HG03442 (cell line): ENCODE data around the gene NLRP7.
"Not testable (repeated sequence)": the region's sequence is repeated elsewhere in the genome, so short reads cannot be mapped to it uniquely, and the experiment has no call there.

Experiments used
- ATAC-seq: cut with Tn5 transposase; IDR thresholded peaks from one replicate; pipeline ENCODE4 v1.9.1; 2021; ENCODE audit warnings: mild to moderate bottlenecking, moderate library complexity; ENCODE audit not compliant: unreplicated experiment

Gene NLRP7

DNA sequence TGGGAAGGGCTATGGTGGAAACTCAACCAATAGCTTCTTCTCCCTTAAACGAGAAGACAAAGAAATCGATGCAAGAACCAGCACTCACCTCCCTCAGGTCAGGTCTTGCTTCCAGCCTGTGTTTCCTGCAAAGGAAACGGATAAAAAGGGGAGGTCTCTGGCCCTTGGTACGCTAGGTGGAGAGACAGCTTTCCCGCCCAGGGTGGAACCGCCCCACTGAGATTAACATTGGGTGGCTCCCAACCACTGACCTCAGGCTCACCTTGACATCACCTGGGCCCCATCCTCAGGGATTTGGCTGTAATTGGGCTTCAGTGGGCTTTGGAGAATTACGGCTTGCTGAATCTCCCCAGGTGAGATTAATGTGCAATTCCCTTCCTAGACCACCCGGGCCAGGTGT lies at the start of gene NLRP7:
Gene NLRP7, minus strand, starts transcription at position 150 of the 400 bp plus-strand sequence.
- ATAC-seq, result no peak

DNA sequence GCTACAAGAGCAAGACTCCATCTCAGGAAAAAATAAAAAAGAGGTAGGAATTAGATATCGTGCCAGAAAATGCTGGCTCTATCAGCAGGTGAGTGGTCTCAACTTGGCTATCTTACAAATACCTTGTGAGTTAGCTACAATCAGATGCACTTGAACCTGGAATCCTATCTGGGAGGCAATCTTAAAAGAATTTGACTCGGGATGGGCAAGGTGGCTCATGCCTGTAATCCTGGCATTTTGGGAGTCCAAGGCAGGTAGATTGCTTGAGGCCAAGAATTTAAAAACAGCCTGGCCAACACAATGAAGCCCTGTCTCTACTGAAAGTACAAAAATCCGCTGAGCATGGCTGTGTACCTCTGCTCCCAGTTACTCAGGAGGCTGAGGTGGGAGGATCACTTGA lies 48.2 kb upstream of the NLRP7 start:
- no peak for ATAC-seq

DNA sequence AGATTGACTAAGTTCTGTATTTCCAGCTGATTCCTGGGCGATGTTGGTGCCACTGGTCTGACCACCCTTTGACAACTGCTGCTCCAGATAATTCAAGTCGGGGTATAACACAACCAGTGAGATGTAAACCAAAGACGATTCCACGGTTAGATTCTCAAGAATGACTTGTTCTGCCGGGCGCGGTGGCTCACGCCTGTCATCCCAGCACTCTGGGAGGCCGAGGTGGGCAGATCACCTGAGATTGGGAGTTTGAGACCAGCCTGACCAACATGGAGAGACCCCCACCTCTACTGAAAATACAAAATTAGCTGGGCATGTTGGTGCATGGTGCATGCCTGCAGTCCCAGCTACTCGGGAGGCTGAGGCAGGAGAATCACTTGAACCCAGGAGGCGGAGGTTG lies 42.2 kb upstream of the NLRP7 start:
- not testable (repeated sequence) for ATAC-seq

DNA sequence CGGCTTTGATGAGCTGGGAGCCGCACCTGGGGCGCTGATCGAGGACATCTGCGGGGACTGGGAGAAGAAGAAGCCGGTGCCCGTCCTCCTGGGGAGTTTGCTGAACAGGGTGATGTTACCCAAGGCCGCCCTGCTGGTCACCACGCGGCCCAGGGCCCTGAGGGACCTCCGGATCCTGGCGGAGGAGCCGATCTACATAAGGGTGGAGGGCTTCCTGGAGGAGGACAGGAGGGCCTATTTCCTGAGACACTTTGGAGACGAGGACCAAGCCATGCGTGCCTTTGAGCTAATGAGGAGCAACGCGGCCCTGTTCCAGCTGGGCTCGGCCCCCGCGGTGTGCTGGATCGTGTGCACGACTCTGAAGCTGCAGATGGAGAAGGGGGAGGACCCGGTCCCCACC lies 35.2 kb upstream of the NLRP7 start:
- not testable (repeated sequence) for ATAC-seq

DNA sequence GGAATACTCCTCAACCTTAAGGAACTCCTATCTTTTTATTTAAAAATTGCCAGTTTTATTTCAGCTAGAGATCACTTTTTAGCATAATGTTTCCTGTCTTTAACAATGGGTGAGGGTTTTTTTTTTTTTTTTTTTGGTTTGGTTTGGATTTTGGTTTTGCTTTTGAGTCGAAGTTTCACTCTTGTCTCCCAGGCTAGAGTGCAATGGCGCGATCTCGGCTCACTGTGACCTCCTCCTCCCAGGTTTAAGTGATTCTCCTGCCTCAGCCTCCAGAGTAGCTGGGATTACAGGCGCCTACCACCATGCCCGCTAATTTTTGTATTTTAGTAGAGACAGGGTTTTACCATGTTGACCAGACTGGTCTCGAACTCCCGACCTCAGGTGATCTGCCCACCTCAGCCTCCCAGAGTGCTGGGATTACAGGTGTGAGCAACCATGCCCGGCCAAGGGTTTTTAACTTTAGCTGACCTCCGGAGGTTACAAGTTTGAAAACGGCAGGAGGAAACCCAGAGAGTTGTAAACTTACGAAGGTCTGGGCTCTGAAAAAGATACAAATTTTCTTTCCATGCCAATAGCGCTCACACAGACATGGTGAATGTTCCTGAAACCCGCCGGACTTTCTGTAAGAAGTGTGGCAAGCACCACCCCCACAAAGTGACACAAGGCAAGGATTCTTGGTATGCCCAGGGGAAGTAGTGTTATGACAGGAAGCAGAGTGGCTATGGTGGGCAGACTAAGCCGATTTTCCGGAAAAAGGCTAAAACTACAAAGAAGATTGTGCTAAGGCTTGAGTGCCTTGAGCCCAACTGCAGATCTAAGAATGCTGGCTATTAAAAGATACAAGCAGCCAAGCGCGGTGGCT lies 26.1 kb upstream of the NLRP7 start:
- not testable (repeated sequence) for ATAC-seq

DNA sequence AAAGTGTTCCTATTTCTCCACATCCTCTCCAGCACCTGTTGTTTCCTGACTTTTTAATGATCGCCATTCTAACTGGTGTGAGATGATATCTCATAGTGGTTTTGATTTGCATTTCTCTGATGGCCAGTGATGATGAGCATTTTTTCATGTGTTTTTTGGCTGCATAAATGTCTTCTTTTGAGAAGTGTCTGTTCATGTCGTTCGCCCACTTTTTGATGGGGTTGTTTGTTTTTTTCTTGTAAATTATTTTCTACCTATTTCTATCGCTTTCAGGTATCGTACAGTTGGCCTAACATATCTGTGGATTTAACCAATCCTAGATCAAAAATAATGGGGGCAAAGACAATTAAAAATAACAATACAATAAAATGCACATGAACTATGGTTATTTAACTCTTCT lies 24.1 kb upstream of the NLRP7 start:
- not testable (repeated sequence) for ATAC-seq

DNA sequence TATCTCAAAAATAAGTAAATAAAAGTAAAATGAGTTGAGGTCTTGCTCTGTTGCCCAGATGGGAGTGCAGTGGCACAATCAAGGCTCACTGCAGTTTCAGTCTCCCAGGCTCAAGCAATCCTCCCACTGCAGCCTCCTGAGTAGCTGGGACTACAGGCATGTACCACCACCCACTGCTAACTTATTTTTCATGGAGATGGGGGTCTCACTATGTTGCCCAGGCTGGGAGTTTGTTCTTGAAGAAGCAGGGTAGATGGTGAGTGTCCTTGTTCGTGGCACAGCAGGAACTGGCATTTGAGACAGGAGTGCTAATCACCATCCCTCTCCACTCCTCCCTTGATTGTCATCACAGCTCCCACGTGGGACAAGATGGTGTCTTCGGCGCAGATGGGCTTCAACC lies 22.3 kb upstream of the NLRP7 start:
- no peak for ATAC-seq

DNA sequence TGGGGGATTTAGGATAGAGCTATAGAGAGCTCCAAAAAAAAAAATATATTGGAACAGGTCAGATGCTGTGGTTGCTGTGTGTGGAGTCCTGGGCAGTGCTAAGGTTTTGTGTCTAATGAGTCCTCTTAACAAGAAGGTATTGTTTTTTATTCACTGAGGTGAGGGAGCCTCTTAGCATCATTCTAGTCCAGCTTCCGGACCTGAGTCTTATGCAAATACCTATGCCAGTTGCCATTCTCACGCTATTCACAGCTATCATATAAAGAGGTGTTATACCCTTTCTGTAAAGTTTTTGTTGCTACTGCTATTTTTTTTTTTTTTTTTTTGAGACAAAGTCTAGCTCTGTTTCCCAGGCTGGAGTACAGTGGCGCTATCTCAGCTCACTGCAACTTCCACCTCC lies 20.3 kb upstream of the NLRP7 start:
- no peak for ATAC-seq

DNA sequence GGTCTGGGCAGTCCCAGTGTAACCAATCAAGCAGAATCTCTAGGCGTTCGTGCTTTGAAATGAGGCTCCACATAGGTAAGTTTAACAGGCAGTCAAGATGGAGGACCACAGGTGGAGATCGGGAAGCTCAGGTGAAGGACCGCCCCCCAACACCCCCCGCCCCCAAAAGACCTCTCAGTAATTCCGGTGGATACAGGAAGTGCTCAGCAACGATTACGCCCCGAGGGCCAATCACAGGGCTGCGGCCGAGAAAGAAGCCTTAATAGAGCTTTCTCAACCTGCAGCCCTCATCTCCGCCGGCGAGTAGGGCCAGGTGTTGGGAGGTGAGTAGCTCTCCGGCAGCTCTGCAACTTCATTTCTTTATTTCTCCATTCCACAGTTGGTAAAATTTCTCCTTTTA lies 17.7 kb upstream of the NLRP7 start:
- not testable (repeated sequence) for ATAC-seq

DNA sequence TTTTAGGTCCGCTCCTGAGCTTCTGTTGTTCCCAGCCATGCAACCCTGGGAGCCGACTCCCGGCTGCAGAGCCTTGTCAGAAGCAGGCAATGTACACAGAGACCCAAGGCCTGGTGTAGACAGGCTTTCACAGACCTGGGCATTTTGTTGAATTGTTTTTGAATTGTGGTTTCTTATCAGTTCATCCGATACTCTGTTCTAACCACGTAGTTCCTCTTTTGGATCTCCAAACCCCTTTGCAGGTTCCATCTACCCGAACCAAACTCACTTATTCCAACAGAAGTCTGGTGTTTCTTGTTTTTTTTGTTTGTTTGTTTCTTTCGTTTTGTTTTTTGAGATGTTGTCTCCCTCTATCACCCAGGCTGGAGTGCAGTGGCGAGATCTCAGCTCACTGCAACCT lies 12.5 kb upstream of the NLRP7 start:
- ATAC-seq, result no peak

DNA sequence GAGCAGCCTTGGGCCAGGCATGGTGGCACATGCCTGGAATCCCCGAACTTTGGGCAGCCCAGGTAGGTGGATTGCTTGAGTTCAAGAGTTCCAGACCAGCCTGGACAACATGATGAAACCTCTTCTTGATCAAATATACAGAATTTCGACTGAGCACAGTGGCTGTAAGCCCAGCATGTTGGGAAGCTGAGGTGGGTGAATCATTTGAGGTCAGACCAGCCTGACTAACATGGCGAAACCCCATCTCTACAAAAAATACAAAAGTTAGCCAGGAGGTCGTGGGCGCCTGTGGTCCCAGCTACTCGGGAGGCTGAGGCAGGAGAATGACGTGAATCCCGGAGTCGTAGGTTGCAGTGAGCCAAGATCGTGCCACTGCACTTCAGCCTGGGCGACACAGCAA lies 8.0 kb upstream of the NLRP7 start:
- ATAC-seq, result no peak

DNA sequence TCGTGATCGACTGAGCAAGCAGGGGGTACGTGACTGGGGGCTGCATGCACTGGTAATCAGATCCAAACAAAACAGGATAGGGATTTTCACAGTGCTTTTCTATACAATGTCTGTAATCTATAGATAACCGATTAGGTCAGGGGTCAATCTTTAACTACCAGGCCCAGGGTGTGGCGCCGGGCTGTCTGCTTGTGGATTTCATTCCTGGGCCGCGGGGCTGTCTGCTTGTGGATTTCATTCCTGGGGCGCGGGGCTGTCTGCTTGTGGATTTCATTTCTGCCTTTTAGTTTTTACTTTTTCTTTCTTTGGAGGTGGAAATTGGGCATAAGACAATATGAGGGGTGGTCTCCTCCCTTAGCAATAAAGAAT lies 6.0 kb upstream of the NLRP7 start:
- not testable (repeated sequence) for ATAC-seq

DNA sequence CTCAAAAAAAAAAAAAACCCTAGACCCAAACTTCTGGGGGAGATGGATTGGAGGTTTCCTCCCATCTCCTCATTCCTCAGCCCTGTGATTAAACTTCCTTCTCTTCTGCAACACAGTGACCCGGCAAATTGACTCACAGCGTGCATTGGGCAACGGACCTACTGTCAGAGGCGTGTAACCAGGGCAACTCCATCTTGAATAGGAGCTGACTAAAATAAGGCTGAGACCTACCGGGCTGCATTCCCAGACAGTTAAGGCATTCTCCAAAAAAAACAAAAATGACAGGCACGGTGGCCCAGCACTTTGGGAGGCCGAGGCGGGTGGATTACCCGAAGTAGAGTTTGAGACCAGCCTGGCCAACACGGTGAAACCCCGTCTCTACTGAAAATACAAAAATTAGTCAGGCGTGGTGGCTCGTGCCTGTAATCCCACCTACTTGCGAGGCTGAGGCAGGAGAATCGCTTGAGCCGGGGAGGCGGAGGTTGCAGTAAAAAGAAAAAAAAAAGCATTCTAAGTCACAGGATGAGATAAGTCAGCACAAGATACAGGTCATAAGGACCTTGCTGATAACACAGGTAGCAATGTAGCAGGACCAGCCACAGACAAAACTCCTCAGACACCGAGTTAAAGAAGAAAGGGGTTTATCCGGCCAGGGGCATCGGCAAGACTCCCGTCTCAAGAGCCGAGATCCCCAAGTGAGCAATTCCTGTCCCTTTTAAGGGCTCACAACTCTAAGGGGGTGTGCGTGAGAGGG lies 5.4 kb upstream of the NLRP7 start:
- ATAC-seq, result no peak

DNA sequence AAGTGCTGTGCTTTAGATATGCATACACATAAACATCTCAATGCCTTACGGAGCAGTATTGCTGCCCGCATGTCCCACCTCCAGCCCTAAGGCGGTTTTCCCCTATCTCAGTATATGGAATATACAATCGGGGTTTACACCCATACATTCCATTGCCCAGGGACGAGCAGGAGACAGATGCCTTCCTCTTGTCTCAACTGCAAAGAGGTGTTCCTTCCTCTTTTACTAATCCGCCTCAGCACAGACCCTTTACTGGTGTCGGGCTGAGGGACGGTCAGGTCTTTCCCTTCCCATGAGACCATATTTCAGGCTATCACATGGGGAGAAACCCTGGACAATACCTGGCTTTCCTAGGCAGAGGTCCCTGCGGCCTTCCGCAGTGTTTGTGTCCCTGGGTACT lies 3.2 kb upstream of the NLRP7 start:
- ATAC-seq, result not testable (repeated sequence)

DNA sequence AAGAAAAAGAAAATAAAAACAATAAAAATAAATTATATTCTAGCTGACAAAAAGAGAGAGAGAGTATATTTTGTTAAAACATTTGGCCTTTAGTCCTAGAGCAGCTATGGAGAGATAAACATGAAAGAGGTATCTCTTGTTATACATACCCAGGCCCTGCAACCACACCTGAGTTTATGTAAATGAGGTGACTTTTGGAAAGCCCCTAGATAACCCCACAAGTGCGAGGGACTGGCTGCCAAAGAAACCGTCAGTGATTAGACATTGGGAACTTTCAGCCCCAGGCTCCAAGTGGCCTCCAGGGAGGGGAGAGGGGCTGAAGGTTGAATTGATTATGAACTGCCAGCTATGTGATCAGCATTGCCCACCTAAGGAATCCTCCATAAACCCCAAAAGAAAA lies 2.1 kb upstream of the NLRP7 start:
- ATAC-seq, result no peak

DNA sequence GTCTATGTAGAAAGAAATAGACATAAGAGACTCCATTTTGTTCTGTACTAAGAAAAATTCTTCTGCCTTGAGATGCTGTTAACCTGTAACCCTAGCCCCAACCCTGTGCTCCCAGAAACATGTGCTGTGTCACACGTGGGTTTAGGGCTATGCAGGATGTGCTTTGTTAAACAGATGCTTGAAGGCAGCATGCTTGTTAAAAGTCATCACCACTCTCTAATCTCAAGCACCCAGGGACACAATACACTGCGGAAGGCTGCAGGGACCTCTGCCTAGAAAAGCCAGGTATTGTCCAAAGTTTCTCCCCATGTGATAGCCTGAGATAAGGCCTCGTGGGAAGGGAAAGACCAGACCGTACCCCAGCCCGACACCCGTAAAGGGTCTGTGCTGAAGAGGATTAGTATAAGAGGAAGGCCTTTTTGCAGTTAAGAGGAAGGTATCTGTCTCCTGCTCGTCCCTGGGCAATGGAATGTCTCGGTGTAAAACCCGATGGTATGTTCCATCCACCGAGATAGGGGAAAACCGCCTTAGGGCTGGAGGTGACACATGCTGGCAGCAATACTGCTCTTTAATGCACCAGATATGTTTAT lies 3.5 kb downstream of the NLRP7 start:
- ATAC-seq, result not testable (repeated sequence)

DNA sequence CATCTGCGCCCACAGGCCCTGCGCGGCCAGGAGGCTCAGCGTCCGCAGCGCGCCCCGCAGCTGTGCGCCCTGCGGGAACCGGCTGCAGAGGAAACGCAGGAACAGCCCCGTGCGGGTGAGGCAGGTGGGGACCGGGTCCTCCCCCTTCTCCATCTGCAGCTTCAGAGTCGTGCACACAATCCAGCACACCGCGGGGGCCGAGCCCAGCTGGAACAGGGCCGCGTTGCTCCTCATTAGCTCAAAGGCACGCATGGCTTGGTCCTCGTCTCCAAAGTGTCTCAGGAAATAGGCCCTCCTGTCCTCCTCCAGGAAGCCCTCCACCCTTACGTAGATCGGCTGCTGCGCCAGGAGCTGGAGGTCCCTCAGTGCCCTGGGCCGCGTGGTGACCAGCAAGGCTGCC lies 7.8 kb downstream of the NLRP7 start:
- not testable (repeated sequence) for ATAC-seq

DNA sequence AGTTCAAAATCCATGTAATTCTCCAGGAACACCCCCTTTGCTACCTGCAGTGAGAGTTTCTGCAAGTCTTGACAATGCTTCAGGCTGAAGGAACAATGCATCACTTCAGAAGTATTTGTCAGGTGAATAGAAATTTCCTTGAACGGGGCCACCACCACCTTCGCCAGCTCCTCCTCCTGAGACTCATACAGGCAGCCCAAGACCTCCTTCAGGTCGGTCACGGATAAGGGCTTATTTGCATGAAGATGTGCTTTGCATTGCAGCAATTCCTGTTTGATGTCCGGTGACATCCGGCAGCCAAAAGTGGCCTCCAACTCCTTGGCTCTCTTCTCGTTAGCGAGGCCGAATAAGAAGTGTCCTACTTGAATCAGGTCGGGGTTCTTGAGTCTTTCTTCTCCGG lies 8.4 kb downstream of the NLRP7 start:
- no peak for ATAC-seq

DNA sequence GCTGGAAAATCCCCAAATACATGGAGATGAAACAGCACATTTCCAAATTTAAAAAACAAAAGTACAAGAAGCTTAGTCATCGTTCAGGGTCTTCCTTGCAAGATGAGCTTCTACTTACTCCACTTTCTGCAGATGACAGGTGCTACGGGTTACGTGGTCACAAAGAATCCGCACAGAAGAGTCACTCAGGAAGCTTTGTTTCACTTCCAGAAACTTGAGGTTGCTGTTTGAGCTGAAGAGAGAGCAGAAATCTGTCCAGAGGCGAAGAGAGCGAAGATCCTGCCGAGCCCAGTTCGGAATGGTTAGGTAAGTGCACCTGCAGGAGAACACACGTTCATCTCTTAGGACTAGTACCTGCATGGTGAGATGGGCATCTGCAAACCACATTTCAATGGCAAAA lies 9.4 kb downstream of the NLRP7 start:
- ATAC-seq, result no peak

DNA sequence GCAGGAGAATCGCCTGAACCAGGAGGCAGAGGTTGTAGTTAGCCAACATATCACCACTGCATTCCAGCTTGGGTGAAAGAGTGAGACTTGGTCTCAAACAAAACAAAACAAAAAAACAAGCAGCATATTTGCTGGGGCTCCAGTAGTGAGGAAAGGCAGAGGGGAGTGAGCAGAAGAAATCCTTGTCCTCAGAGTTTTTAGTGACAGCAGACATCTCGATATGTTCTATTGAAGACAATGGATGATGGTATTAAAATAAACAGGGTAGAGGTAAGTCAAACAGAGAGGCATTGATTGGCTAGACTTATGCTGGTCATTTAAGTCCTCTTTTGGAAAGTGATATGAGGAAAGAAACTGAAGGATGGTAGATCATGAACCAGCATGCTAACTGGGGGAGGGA lies 19.0 kb downstream of the NLRP7 start:
- ATAC-seq, result no peak

DNA sequence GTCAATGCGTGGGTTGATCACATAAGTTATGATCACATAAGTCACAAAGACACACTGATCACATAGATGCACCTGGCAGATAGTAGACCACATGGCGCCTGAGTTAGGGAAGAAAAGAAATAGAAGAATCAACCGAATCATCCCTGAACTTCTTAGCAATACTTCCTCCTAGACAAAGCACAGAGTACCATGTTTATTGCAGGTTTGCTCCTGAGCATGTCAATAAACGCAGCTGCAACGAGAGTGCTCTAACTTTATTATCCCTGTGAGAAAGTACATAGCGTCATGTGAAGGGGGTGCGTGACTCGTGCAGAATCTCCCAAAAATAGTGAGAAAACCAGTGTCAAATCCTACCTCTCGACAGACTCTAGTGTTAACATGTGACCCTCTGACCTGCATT lies 24.1 kb downstream of the NLRP7 start:
- ATAC-seq, result no peak

DNA sequence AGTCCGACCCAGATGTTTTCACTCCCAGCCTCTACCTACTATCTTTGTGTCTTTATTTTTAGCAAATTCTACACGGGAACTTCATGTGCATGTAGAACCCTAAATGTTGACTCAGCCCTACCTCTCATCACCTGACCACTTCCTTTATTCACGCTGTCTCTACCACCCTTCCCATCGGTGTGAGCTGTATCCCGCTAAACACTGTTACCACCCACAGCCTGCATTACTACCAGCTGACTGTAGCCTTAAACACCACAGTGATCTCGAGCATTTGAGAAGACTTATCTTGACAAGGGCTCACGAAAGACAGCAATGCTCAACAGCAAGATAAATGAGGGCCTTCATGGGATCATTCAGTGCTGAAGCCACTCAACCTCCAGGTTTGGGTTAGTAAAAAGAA lies 26.2 kb downstream of the NLRP7 start:
- no peak for ATAC-seq
